Thoracic aorta (tissue), 2 donors: ENCODE data around the gene RAB7A. TPM values are rescaled to one million over a fixed set of nuclear protein-coding genes. Genes with fewer than 3 reads are reported as not detected.

Source experiments
- ATAC-seq: fragments of 150-250 bp; one replicate; pipeline ENCODE4 v1.8.0; 2017; ENCODE audit warnings: low read depth; ENCODE audit not compliant: insufficient number of reproducible peaks, low FRiP score
- DNase-seq: peaks from one replicate; pipeline ENCODE4 v3.0.0-alpha.2; 2020; ENCODE audit warnings: low spot score
- H3K27ac ChIP-seq, 2 donors: fragments of 200-600 bp; sonication (generic); 1 replicate in 1 of 2; 2 replicates in 1 of 2; pipeline ENCODE4 v1.5.1; 2016; ENCODE audit warnings: mild to moderate bottlenecking in 2 of 2, moderate library complexity in 2 of 2
- H3K27me3 ChIP-seq: fragments of 200-600 bp; sonication (generic); replicated peaks from 2 replicates; pipeline ENCODE4 v1.6.0; 2016; ENCODE audit warnings: mild to moderate bottlenecking; ENCODE audit not compliant: insufficient read depth
- H3K36me3 ChIP-seq: fragments of 200-600 bp; sonication (generic); one replicate; pipeline ENCODE4 v1.5.1; 2016
- H3K4me1 ChIP-seq, 2 donors: fragments of 200-600 bp; sonication (generic); 1 replicate in 1 of 2; 2 replicates in 1 of 2; pipeline versions ENCODE4 v1.5.1 to v1.6.0; 2016; ENCODE audit warnings: low read depth in 2 of 2, mild to moderate bottlenecking in 1 of 2; ENCODE audit not compliant: control insufficient read depth in 1 of 2
- H3K4me3 ChIP-seq: fragments of 200-600 bp; sonication (generic); 2 replicates; pipeline ENCODE4 v1.5.1; 2016; ENCODE audit warnings: mild to moderate bottlenecking
- H3K9me3 ChIP-seq: fragments of 200-600 bp; sonication (generic); 2 replicates; pipeline ENCODE4 v1.5.1; 2016
- CTCF ChIP-seq: fragments of 200-600 bp; sonication (generic); IDR thresholded peaks from one replicate; pipeline ENCODE4 v1.5.1; 2019; ENCODE audit warnings: antibody characterized with exemption
- total RNA-seq, 2 donors: library from RNA; depleted of rRNA; stranded (reverse); fragments of >200 nt; gene quantifications; one replicate each; pipeline versions ENCODE4 v1.1.0 to v1.2.3, GENCODE V29; 2016

RAB7A gene
- total RNA-seq, 2 donors from 2014 or later: 73.1 to 108 TPM

GRCh38 chr3:128801779-128802380 is 75.9 kb downstream of the RAB7A start:
- Histone ChIP-seq H3K4me1 (peaks cover 15 to 36% of the 10 kb centered on the region in 2 donors), H3K4me3 (no peak overlapping the region), H3K9me3 (no peaks in the 10 kb centered on the region), H3K27ac (peak overlapping the region in 1 of 2 donors; percentile 17), H3K36me3 (peaks cover 10% of the 10 kb centered on the region), H3K27me3 (no peaks in the 10 kb centered on the region)
- no peak for ATAC-seq
- no peak for TF ChIP-seq CTCF
- DNase-seq: no peak

- Histone ChIP-seq H3K27ac (no peak overlapping the region), H3K4me3 (no peak overlapping the region), H3K36me3 (peaks cover 12% of the 10 kb centered on the region), H3K27me3 (no peaks in the 10 kb centered on the region), H3K4me1 (peaks cover 15 to 37% of the 10 kb centered on the region in 2 donors), H3K9me3 (no peaks in the 10 kb centered on the region)
- ATAC-seq (no peak), DNase-seq (no peak)
- no peak for TF ChIP-seq CTCF
Measured at GRCh38 chr3:128803307-128803706, 77.3 kb downstream of the RAB7A start.

- H3K36me3 ChIP-seq: peaks cover 12% of the 10 kb centered on the region
- H3K4me1 ChIP-seq: peaks cover 15 to 46% of the 10 kb centered on the region in 2 donors
- ATAC-seq (no peak), DNase-seq (no peak)
- no peaks in the 10 kb centered on the region for H3K27me3 ChIP-seq
- no peaks in the 10 kb centered on the region for H3K9me3 ChIP-seq
- H3K27ac ChIP-seq: no peak overlapping the region
- TF ChIP-seq CTCF: no peak
- H3K4me3 ChIP-seq: peak overlapping the region; percentile 38
Measured at GRCh38 chr3:128804017-128804810, 78.2 kb downstream of the RAB7A start.

- Histone ChIP-seq H3K27me3 (no peaks in the 10 kb centered on the region), H3K9me3 (no peaks in the 10 kb centered on the region), H3K27ac (no peak overlapping the region), H3K36me3 (peaks cover 12% of the 10 kb centered on the region), H3K4me1 (peaks cover 15 to 47% of the 10 kb centered on the region in 2 donors), H3K4me3 (peak overlapping the region; percentile 4)
- no peak for DNase-seq
- TF ChIP-seq CTCF: no peak
- no peak for ATAC-seq
Measured at GRCh38 chr3:128804811-128805155, 78.8 kb downstream of the RAB7A start.

- H3K4me3 ChIP-seq: no peak overlapping the region
- no peak overlapping the region for H3K27ac ChIP-seq
- no peaks in the 10 kb centered on the region for H3K9me3 ChIP-seq
- no peak for DNase-seq
- peaks cover 15 to 48% of the 10 kb centered on the region in 2 donors for H3K4me1 ChIP-seq
- ATAC-seq: no peak
- H3K36me3 ChIP-seq: peaks cover 12% of the 10 kb centered on the region
- TF ChIP-seq CTCF: no peak
- no peaks in the 10 kb centered on the region for H3K27me3 ChIP-seq
Measured at GRCh38 chr3:128805772-128806171, 79.8 kb downstream of the RAB7A start.
